Stimulated activated CD8-positive, alpha-beta memory T cell treated with anti-CD3 and anti-CD28 coated beads, Interleukin-15, amount 100 ng/mL, for 4 hours (primary cell): ENCODE data around the gene C22orf15.
"Not testable (repeated sequence)": the region's sequence is repeated elsewhere in the genome, so short reads cannot be mapped to it uniquely, and the experiment has no call there.

Experiments used
- DNase-seq, 2 donors: peaks; one replicate each; pipeline ENCODE4 v3.0.0-alpha.2; 2020; ENCODE audit warnings: low read depth in 2 of 2

The C22orf15 gene

GRCh38 chr22:23762842-23763578 is at the start of gene C22orf15:
C22orf15 (plus strand) TSS chr22:23762990; CDS start chr22:23763307, 317 bp downstream.
- no peak for DNase-seq

GRCh38 chr22:23713696-23714595 is 48.8 kb upstream of the C22orf15 start:
- no peak for DNase-seq

- no peak for DNase-seq
Observed at GRCh38 chr22:23714596-23715578, 47.9 kb upstream of the C22orf15 start.

- DNase-seq: no peak
Observed at GRCh38 chr22:23715806-23716375, 46.9 kb upstream of the C22orf15 start.

- peak; percentile 59 to 60 for DNase-seq
Observed at GRCh38 chr22:23716811-23717801, 45.7 kb upstream of the C22orf15 start.

- DNase-seq: no peak
Observed at GRCh38 chr22:23718371-23719165, 44.2 kb upstream of the C22orf15 start.

GRCh38 chr22:23720855-23721254 is 41.9 kb upstream of the C22orf15 start:
- DNase-seq: no peak

GRCh38 chr22:23722160-23722559 is 40.6 kb upstream of the C22orf15 start:
- DNase-seq: no peak

DNA sequence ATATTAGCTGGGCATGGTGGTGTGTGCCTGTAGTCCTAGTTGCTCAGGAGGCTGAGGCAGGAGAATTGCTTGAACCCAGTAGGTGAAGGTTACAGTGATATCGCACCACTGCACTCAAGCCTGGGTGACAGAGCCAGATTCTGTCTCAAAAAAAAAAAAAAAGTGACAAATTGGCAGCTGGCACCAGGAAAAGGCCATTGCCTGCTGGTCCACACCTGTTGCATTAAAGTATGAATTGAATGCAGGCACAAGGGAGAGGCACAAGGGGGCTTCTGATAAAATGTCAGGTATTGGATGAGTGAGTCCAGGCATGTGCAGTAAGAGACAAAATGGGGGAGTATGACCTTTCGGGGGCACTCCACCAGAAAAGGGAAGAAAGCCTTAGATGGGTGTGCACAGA is 40.1 kb upstream of the C22orf15 start:
- DNase-seq: no peak

DNA sequence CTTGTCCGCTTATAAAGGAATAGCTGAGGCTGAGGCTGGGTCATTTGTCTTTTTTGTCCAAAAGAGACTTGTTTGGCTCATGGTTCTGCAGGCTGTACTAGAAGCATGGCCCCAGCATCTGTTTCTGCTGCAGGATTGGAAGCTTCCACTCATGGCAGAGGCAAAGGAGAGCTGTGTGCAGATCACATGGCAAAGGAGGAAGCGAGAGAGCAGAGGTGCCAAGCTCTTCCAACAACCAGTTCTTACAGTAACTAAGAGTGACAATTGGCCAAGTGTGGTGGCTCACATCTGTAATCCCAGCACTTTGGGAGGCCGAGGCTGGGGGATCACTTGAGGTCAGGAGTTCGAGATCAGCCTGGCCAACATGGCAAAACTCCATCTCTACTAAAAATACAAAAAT is 34.7 kb upstream of the C22orf15 start:
- not testable (repeated sequence) for DNase-seq

- DNase-seq: no peak
Observed at GRCh38 chr22:23737696-23738095, 25.1 kb upstream of the C22orf15 start.

- DNase-seq: no peak
Observed at GRCh38 chr22:23742505-23743264, 20.1 kb upstream of the C22orf15 start.

GRCh38 chr22:23743303-23743705 is 19.5 kb upstream of the C22orf15 start:
- no peak for DNase-seq

DNA sequence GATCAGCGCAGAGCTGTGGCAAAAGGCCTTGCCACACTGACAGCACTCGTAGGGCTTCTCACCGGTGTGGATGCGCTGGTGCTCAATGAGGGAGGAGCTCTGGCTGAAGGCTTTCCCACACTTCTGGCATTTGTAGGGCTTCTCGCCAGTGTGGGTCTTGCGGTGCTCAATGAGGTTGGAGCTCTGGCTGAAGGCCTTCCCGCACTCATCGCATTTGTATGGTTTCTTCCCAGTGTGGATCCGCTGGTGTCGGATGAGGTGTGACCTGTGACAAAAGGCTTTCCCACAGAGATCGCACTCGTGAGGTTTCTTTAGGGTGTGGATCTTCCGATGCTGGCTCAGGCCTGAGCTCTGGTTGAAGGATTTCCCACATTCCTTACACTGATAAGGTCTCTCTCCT is 18.8 kb upstream of the C22orf15 start:
- no peak for DNase-seq

- no peak for DNase-seq
Observed at GRCh38 chr22:23744485-23744884, 18.3 kb upstream of the C22orf15 start.

- DNase-seq: no peak
Observed at GRCh38 chr22:23745791-23746190, 17.0 kb upstream of the C22orf15 start.

DNA sequence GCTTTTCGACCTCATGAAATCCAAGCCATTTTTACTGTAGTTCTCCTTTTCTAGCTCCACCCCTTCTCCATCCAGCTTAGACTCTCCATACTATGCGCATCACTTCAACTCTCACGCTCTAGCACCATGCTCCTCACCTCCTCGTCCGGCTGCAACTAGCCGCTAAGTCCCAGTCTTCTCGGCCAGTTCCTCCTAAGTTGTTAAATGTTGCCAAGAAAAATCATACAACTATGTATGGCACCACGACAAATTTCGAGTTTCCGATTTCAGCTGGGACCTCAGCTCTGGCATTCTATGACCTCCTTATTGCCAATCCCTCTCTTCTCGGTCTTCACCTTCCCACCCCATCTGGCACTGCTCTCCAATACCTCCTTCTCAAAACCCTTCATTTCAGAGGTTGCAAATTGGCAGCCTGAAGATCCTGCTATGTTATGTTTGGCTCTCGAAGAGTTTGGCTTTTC is 12.9 kb upstream of the C22orf15 start:
- no peak for DNase-seq

GRCh38 chr22:23750367-23750713 is 12.4 kb upstream of the C22orf15 start:
- no peak for DNase-seq
